Measurements from ENCODE around the gene GLS.

- no peak for TF ChIP-seq CTCF (conservative IDR thresholded peaks at IDR 0.05; ENCODE audit: low read length)
- TF ChIP-seq EZH2phosphoT487 (IDR thresholded peaks at IDR 0.05; ENCODE audit: borderline replicate concordance): no peak
Observed at GRCh38 chr2:191014653-191015020, 134.0 kb downstream of the GLS start.

Data from Loucy (cell line).